GM18867 (cell line): ENCODE data around the gene EIF2B4.
"Not testable (repeated sequence)": the region's sequence is repeated elsewhere in the genome, so short reads cannot be mapped to it uniquely, and the experiment has no call there.

Experiments used
- ATAC-seq: cut with Tn5 transposase; IDR thresholded peaks from one replicate; pipeline ENCODE4 v1.9.1; 2021; ENCODE audit warnings: mild to moderate bottlenecking, moderate library complexity; ENCODE audit not compliant: unreplicated experiment

Gene EIF2B4

GRCh38 chr2:27350106-27350693, 19.9 kb downstream of the EIF2B4 start:
- ATAC-seq, result no peak

- ATAC-seq, result no peak
Observed at GRCh38 chr2:27347641-27348040, 22.5 kb downstream of the EIF2B4 start.

GRCh38 chr2:27336173-27336572, 34.0 kb downstream of the EIF2B4 start:
- ATAC-seq, result no peak

- ATAC-seq, result no peak
Observed at GRCh38 chr2:27335311-27335710, 34.8 kb downstream of the EIF2B4 start.

GRCh38 chr2:27324720-27325119, 45.4 kb downstream of the EIF2B4 start:
- no peak for ATAC-seq

- ATAC-seq, result no peak
Observed at GRCh38 chr2:27323596-27324285, 46.4 kb downstream of the EIF2B4 start.

GRCh38 chr2:27322766-27323595, 47.2 kb downstream of the EIF2B4 start, which contains the start of gene MPV17:
TSS of gene MPV17 (minus strand) at chr2:27323097. CDS start at chr2:27322517, 580 bp downstream.
- ATAC-seq, result peak; percentile 82

- no peak for ATAC-seq
Observed at GRCh38 chr2:27322301-27322765, 47.8 kb downstream of the EIF2B4 start.

- ATAC-seq, result no peak
Observed at GRCh38 chr2:27320958-27321543, 49.1 kb downstream of the EIF2B4 start.

GRCh38 chr2:27319839-27320238, 50.3 kb downstream of the EIF2B4 start:
- not testable (repeated sequence) for ATAC-seq

- no peak for ATAC-seq
Observed at GRCh38 chr2:27316655-27317412, 53.3 kb downstream of the EIF2B4 start.

GRCh38 chr2:27315122-27315521, 55.0 kb downstream of the EIF2B4 start:
- ATAC-seq, result no peak

GRCh38 chr2:27314709-27315108, 55.4 kb downstream of the EIF2B4 start:
- ATAC-seq, result no peak
